DOHH2 (cell line): ENCODE results near the gene ENOX1.

ENCODE experiments used
- H3F3A ChIP-seq: fragments of 200-600 bp; sonication (generic), shearing (Covaris generic); 2 replicates; pipeline ENCODE4 v1.6.0; 2016; ENCODE audit warnings: antibody characterized with exemption, mild to moderate bottlenecking; ENCODE audit not compliant: control insufficient read depth, insufficient read depth
- H3K27ac ChIP-seq: fragments of 200-600 bp; sonication (generic); 2 replicates; pipeline ENCODE4 v1.5.1; 2014; ENCODE audit warnings: low read depth, mild to moderate bottlenecking, low read length, moderate library complexity
- H3K27me3 ChIP-seq: fragments of 200-600 bp; sonication (generic); 2 replicates; pipeline ENCODE4 v1.6.1; 2014; ENCODE audit warnings: mild to moderate bottlenecking, low read length, mixed read lengths; ENCODE audit not compliant: control insufficient read depth
- H3K36me3 ChIP-seq: fragments of 200-600 bp; sonication (generic); 2 replicates; pipeline ENCODE4 v1.6.1; 2014; ENCODE audit warnings: mild to moderate bottlenecking, low read length, moderate library complexity, mixed read lengths; ENCODE audit not compliant: control insufficient read depth
- H3K4me1 ChIP-seq: fragments of 200-600 bp; sonication (generic); 2 replicates; pipeline ENCODE4 v1.6.1; 2014; ENCODE audit warnings: mild to moderate bottlenecking, low read length, mixed read lengths; ENCODE audit not compliant: control insufficient read depth
- H3K4me2 ChIP-seq: fragments of 200-600 bp; sonication (generic); 2 replicates; pipeline ENCODE4 v1.6.0; 2014; ENCODE audit warnings: mild to moderate bottlenecking, low read length, moderate library complexity
- H3K4me3 ChIP-seq: fragments of 200-600 bp; sonication (generic); 2 replicates; pipeline ENCODE4 v1.5.1; 2014; ENCODE audit warnings: mild to moderate bottlenecking, low read length, mixed read lengths
- H3K79me2 ChIP-seq: fragments of 200-600 bp; sonication (generic); 2 replicates; pipeline ENCODE4 v1.6.1; 2014; ENCODE audit warnings: mild to moderate bottlenecking, low read length, mixed read lengths; ENCODE audit not compliant: control insufficient read depth
- H3K9me2 ChIP-seq: fragments of 200-600 bp; sonication (generic); replicated peaks from 2 replicates; pipeline ENCODE4 v1.6.1; 2014; ENCODE audit warnings: mild to moderate bottlenecking, low read length, mixed read lengths; ENCODE audit not compliant: control insufficient read depth
- H3K9me3 ChIP-seq: fragments of 200-600 bp; sonication (generic); 2 replicates; pipeline ENCODE4 v1.6.1; 2014; ENCODE audit warnings: antibody characterized with exemption, low read length, mixed read lengths; ENCODE audit not compliant: control insufficient read depth, insufficient read depth
- H4K20me1 ChIP-seq: fragments of 200-600 bp; sonication (generic); 2 replicates; pipeline ENCODE4 v1.6.0; 2014; ENCODE audit warnings: low read depth, mild to moderate bottlenecking, antibody characterized with exemption, low read length, moderate library complexity; ENCODE audit not compliant: control insufficient read depth, insufficient read depth
- CTCF ChIP-seq: fragments of 200-600 bp; sonication (generic); IDR thresholded peaks from one replicate; pipeline ENCODE4 v1.5.1; 2014; ENCODE audit warnings: antibody characterized with exemption, mild to moderate bottlenecking, low read depth, low read length; ENCODE audit not compliant: poor library complexity, severe bottlenecking
- EZH2phosphoT487 ChIP-seq: fragments of 200-600 bp; sonication (generic); IDR thresholded peaks from 2 replicates; pipeline ENCODE4 v1.6.1; 2017; ENCODE audit warnings: borderline replicate concordance, mild to moderate bottlenecking, antibody characterized with exemption, low read length, moderate library complexity, mixed read lengths

Gene ENOX1

GRCh38 chr13:43301346-43301969 is 485.3 kb downstream of the ENOX1 start:
- Histone ChIP-seq H3F3A (no peaks in the 10 kb centered on the region), H3K9me2 (no peaks in the 10 kb centered on the region), H3K79me2 (no peaks in the 10 kb centered on the region), H4K20me1 (no peaks in the 10 kb centered on the region), H3K27me3 (no peaks in the 10 kb centered on the region), H3K9me3 (no peaks in the 10 kb centered on the region), H3K36me3 (no peaks in the 10 kb centered on the region), H3K4me1 (no peaks in the 10 kb centered on the region), H3K4me3 (no peak overlapping the region), H3K27ac (no peak overlapping the region), H3K4me2 (no peak overlapping the region)
- no peak for TF ChIP-seq EZH2phosphoT487
- no peak for TF ChIP-seq CTCF

GRCh38 chr13:43300865-43301264 is 485.9 kb downstream of the ENOX1 start:
- Histone ChIP-seq H3K36me3 (no peaks in the 10 kb centered on the region), H3K79me2 (no peaks in the 10 kb centered on the region), H3K4me2 (no peak overlapping the region), H3K4me1 (no peaks in the 10 kb centered on the region), H3K9me2 (no peaks in the 10 kb centered on the region), H3K27ac (no peak overlapping the region), H3K9me3 (no peaks in the 10 kb centered on the region), H3K4me3 (no peak overlapping the region), H3F3A (no peaks in the 10 kb centered on the region), H3K27me3 (no peaks in the 10 kb centered on the region), H4K20me1 (no peaks in the 10 kb centered on the region)
- TF ChIP-seq CTCF, result no peak
- no peak for TF ChIP-seq EZH2phosphoT487

GRCh38 chr13:43299374-43299773 is 487.4 kb downstream of the ENOX1 start:
- TF ChIP-seq CTCF (no peak), EZH2phosphoT487 (no peak)
- Histone ChIP-seq H3K36me3 (no peaks in the 10 kb centered on the region), H3K4me2 (no peak overlapping the region), H3K27ac (no peak overlapping the region), H3K4me3 (no peak overlapping the region), H3K9me3 (no peaks in the 10 kb centered on the region), H3K27me3 (no peaks in the 10 kb centered on the region), H3K9me2 (no peaks in the 10 kb centered on the region), H3K4me1 (no peaks in the 10 kb centered on the region), H3F3A (no peaks in the 10 kb centered on the region), H4K20me1 (no peaks in the 10 kb centered on the region), H3K79me2 (no peaks in the 10 kb centered on the region)
